ENCODE measurements around the gene ARL13B. TPM values are rescaled to one million over a fixed set of nuclear protein-coding genes. Genes with fewer than 3 reads are reported as not detected.

ARL13B gene
- total RNA-seq, 1 experiment from 2014 or later: 9.3 TPM

- TF ChIP-seq STAT6 (CRISPR knock-in tag; conservative IDR thresholded peaks at IDR 0.05; ENCODE audit: low read depth) (no peak), EMX1 (CRISPR knock-in tag; IDR thresholded peaks at IDR 0.05) (no peak), FOXP4 (CRISPR knock-in tag; IDR thresholded peaks at IDR 0.05) (no peak), FOXP1 (CRISPR knock-in tag; IDR thresholded peaks at IDR 0.05; ENCODE audit: borderline replicate concordance) (no peak), IRF2 (CRISPR knock-in tag; IDR thresholded peaks at IDR 0.05; ENCODE audit: borderline replicate concordance, low read depth) (no peak), ZNF121 (CRISPR knock-in tag; IDR thresholded peaks at IDR 0.05) (no peak), NFE2L1 (CRISPR knock-in tag; IDR thresholded peaks at IDR 0.05) (no peak)
- TF ChIP-seq, protein P1, sequence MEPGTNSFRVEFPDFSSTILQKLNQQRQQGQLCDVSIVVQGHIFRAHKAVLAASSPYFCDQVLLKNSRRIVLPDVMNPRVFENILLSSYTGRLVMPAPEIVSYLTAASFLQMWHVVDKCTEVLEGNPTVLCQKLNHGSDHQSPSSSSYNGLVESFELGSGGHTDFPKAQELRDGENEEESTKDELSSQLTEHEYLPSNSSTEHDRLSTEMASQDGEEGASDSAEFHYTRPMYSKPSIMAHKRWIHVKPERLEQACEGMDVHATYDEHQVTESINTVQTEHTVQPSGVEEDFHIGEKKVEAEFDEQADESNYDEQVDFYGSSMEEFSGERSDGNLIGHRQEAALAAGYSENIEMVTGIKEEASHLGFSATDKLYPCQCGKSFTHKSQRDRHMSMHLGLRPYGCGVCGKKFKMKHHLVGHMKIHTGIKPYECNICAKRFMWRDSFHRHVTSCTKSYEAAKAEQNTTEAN (CRISPR knock-in tag; IDR thresholded peaks at IDR 0.05): no peak
- TF ChIP-seq, protein P2, sequence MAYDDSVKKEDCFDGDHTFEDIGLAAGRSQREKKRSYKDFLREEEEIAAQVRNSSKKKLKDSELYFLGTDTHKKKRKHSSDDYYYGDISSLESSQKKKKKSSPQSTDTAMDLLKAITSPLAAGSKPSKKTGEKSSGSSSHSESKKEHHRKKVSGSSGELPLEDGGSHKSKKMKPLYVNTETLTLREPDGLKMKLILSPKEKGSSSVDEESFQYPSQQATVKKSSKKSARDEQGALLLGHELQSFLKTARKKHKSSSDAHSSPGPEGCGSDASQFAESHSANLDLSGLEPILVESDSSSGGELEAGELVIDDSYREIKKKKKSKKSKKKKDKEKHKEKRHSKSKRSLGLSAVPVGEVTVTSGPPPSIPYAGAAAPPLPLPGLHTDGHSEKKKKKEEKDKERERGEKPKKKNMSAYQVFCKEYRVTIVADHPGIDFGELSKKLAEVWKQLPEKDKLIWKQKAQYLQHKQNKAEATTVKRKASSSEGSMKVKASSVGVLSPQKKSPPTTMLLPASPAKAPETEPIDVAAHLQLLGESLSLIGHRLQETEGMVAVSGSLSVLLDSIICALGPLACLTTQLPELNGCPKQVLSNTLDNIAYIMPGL (CRISPR knock-in tag; IDR thresholded peaks at IDR 0.05): no peak
Measured at GRCh38 chr3:94020293-94020692, 40.3 kb downstream of the ARL13B start (continued).

DNA sequence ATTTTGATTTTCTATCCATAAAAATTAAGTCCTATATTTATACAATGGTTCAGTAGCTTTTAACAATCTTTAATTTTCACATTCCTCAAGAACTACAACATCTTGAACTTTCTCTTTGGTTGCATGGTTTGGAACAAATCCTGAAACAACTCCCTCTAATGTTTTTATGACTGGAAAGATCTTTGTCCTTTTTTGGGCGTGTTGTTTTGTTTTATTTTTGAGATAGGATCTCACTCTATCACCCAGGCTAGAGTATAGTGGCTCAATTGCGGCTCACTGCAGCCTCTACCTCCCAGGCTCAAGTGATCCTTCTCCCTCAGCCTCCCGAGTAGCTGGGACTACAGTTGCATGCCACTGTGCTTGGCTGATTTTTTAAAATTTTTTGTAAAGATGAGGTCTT lies 44.4 kb downstream of the ARL13B start:
- ChIA-PET CTCF (no interaction called here), POLR2A (no interaction called here)

More for the DNA sequence above, 44.4 kb downstream of the ARL13B start:
- H3K4me1 Mint-ChIP-seq: peaks cover 7% of the 10 kb centered on the region
- no peaks in the 10 kb centered on the region for H3K27me3 Mint-ChIP-seq (ENCODE audit: low read depth)
- DNase-seq (ENCODE audit: low spot score) (no peak), ATAC-seq (no peak)
- no peaks in the 10 kb centered on the region for H3K36me3 Mint-ChIP-seq
- no peak overlapping the region for H3K4me3 Mint-ChIP-seq
- no peaks in the 10 kb centered on the region for H3K9me3 Mint-ChIP-seq
- TF ChIP-seq FOXJ3 (CRISPR knock-in tag; IDR thresholded peaks at IDR 0.05; ENCODE audit: borderline replicate concordance) (no peak), FOXP4 (CRISPR knock-in tag; IDR thresholded peaks at IDR 0.05) (no peak), ZBTB21 (CRISPR knock-in tag; IDR thresholded peaks at IDR 0.05; ENCODE audit: borderline replicate concordance) (no peak), PRRX2 (CRISPR knock-in tag; IDR thresholded peaks at IDR 0.05) (no peak), NFYB (CRISPR knock-in tag; conservative IDR thresholded peaks at IDR 0.05; ENCODE audit: low read depth) (no peak), CREM (CRISPR knock-in tag; IDR thresholded peaks at IDR 0.05) (no peak), SP1 (CRISPR knock-in tag; conservative IDR thresholded peaks at IDR 0.05) (no peak), SOX15 (CRISPR knock-in tag; IDR thresholded peaks at IDR 0.05) (no peak)
- TF ChIP-seq, protein P3, sequence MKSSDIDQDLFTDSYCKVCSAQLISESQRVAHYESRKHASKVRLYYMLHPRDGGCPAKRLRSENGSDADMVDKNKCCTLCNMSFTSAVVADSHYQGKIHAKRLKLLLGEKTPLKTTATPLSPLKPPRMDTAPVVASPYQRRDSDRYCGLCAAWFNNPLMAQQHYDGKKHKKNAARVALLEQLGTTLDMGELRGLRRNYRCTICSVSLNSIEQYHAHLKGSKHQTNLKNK (CRISPR knock-in tag; IDR thresholded peaks at IDR 0.05): no peak
- TF ChIP-seq, protein P4, sequence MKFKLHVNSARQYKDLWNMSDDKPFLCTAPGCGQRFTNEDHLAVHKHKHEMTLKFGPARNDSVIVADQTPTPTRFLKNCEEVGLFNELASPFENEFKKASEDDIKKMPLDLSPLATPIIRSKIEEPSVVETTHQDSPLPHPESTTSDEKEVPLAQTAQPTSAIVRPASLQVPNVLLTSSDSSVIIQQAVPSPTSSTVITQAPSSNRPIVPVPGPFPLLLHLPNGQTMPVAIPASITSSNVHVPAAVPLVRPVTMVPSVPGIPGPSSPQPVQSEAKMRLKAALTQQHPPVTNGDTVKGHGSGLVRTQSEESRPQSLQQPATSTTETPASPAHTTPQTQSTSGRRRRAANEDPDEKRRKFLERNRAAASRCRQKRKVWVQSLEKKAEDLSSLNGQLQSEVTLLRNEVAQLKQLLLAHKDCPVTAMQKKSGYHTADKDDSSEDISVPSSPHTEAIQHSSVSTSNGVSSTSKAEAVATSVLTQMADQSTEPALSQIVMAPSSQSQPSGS (CRISPR knock-in tag; IDR thresholded peaks at IDR 0.05; ENCODE audit: borderline replicate concordance, low read depth): no peak
- TF ChIP-seq, protein P5, sequence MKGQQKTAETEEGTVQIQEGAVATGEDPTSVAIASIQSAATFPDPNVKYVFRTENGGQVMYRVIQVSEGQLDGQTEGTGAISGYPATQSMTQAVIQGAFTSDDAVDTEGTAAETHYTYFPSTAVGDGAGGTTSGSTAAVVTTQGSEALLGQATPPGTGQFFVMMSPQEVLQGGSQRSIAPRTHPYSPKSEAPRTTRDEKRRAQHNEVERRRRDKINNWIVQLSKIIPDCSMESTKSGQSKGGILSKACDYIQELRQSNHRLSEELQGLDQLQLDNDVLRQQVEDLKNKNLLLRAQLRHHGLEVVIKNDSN (CRISPR knock-in tag; IDR thresholded peaks at IDR 0.05): no peak
- TF ChIP-seq, protein P6, sequence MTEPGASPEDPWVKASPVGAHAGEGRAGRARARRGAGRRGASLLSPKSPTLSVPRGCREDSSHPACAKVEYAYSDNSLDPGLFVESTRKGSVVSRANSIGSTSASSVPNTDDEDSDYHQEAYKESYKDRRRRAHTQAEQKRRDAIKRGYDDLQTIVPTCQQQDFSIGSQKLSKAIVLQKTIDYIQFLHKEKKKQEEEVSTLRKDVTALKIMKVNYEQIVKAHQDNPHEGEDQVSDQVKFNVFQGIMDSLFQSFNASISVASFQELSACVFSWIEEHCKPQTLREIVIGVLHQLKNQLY (CRISPR knock-in tag; IDR thresholded peaks at IDR 0.05): no peak
- H3K27ac Mint-ChIP-seq: no peak overlapping the region

Measured in WTC11 (cell line).